ENCODE data around the gene NDUFC1.

The NDUFC1 gene

GRCh38 chr4:139279760-139280620, 22.3 kb downstream of the NDUFC1 start, which contains the start of gene MGARP:
TSS of gene MGARP (minus strand) at chr4:139280225. CDS start at chr4:139280158, 67 bp downstream.
- DNase-seq (ENCODE audit: insufficient read length, low spot score) = no peak

GRCh38 chr4:139278912-139279759, 23.1 kb downstream of the NDUFC1 start:
- DNase-seq (ENCODE audit: insufficient read length, low spot score) (no peak), FAIRE-seq (peak; percentile 20)
- TF ChIP-seq SPI1 (IDR thresholded peaks at IDR 0.05; ENCODE audit: low read depth, low read length) = no peak
- no peak for TF ChIP-seq PAX5 (IDR thresholded peaks at IDR 0.05; ENCODE audit: insufficient read depth, low read length, severe bottlenecking)
- no peak for TF ChIP-seq POLR2AphosphoS5 (IDR thresholded peaks at IDR 0.05; ENCODE audit: low read depth, low read length)
- TF ChIP-seq POLR2A (IDR thresholded peaks at IDR 0.05; ENCODE audit: low read depth, low read length) = no peak
- no peak for TF ChIP-seq POU2F2 (IDR thresholded peaks at IDR 0.05; ENCODE audit: low read depth, low read length)
- no peak for TF ChIP-seq TAF1 (IDR thresholded peaks at IDR 0.05; ENCODE audit: low read depth, low read length)

More at GRCh38 chr4:139279760-139280620, 22.3 kb downstream of the NDUFC1 start, which contains the start of gene MGARP:
- TF ChIP-seq SPI1 (IDR thresholded peaks at IDR 0.05; ENCODE audit: low read depth, low read length) (no peak), TAF1 (IDR thresholded peaks at IDR 0.05; ENCODE audit: low read depth, low read length) (no peak), PAX5 (IDR thresholded peaks at IDR 0.05; ENCODE audit: insufficient read depth, low read length, severe bottlenecking) (no peak), POU2F2 (IDR thresholded peaks at IDR 0.05; ENCODE audit: low read depth, low read length) (no peak), POLR2A (IDR thresholded peaks at IDR 0.05; ENCODE audit: low read depth, low read length) (no peak), POLR2AphosphoS5 (IDR thresholded peaks at IDR 0.05; ENCODE audit: low read depth, low read length) (no peak)
- no peak for FAIRE-seq

- TF ChIP-seq PAX5 (IDR thresholded peaks at IDR 0.05; ENCODE audit: insufficient read depth, low read length, severe bottlenecking) (no peak), POLR2AphosphoS5 (IDR thresholded peaks at IDR 0.05; ENCODE audit: low read depth, low read length) (no peak), POU2F2 (IDR thresholded peaks at IDR 0.05; ENCODE audit: low read depth, low read length) (no peak), TAF1 (IDR thresholded peaks at IDR 0.05; ENCODE audit: low read depth, low read length) (no peak), POLR2A (IDR thresholded peaks at IDR 0.05; ENCODE audit: low read depth, low read length) (no peak), SPI1 (IDR thresholded peaks at IDR 0.05; ENCODE audit: low read depth, low read length) (no peak)
- DNase-seq (ENCODE audit: insufficient read length, low spot score) (no peak), FAIRE-seq (no peak)
Observed at GRCh38 chr4:139278485-139278884, 23.8 kb downstream of the NDUFC1 start.

GRCh38 chr4:139275281-139275735, 27.0 kb downstream of the NDUFC1 start:
- TF ChIP-seq POU2F2 (IDR thresholded peaks at IDR 0.05; ENCODE audit: low read depth, low read length) = no peak
- no peak for TF ChIP-seq TAF1 (IDR thresholded peaks at IDR 0.05; ENCODE audit: low read depth, low read length)
- TF ChIP-seq POLR2A (IDR thresholded peaks at IDR 0.05; ENCODE audit: low read depth, low read length) = no peak
- no peak for TF ChIP-seq POLR2AphosphoS5 (IDR thresholded peaks at IDR 0.05; ENCODE audit: low read depth, low read length)
- TF ChIP-seq PAX5 (IDR thresholded peaks at IDR 0.05; ENCODE audit: insufficient read depth, low read length, severe bottlenecking) = no peak
- no peak for TF ChIP-seq SPI1 (IDR thresholded peaks at IDR 0.05; ENCODE audit: low read depth, low read length)
- FAIRE-seq = no peak
- no peak for DNase-seq (ENCODE audit: insufficient read length, low spot score)

GRCh38 chr4:139274790-139275189, 27.5 kb downstream of the NDUFC1 start:
- FAIRE-seq = no peak
- TF ChIP-seq PAX5 (IDR thresholded peaks at IDR 0.05; ENCODE audit: insufficient read depth, low read length, severe bottlenecking) (no peak), POU2F2 (IDR thresholded peaks at IDR 0.05; ENCODE audit: low read depth, low read length) (no peak), TAF1 (IDR thresholded peaks at IDR 0.05; ENCODE audit: low read depth, low read length) (no peak), POLR2A (IDR thresholded peaks at IDR 0.05; ENCODE audit: low read depth, low read length) (no peak), POLR2AphosphoS5 (IDR thresholded peaks at IDR 0.05; ENCODE audit: low read depth, low read length) (no peak), SPI1 (IDR thresholded peaks at IDR 0.05; ENCODE audit: low read depth, low read length) (no peak)

GRCh38 chr4:139273835-139274234, 28.4 kb downstream of the NDUFC1 start:
- TF ChIP-seq POLR2A (IDR thresholded peaks at IDR 0.05; ENCODE audit: low read depth, low read length) (no peak), TAF1 (IDR thresholded peaks at IDR 0.05; ENCODE audit: low read depth, low read length) (no peak), PAX5 (IDR thresholded peaks at IDR 0.05; ENCODE audit: insufficient read depth, low read length, severe bottlenecking) (no peak), POLR2AphosphoS5 (IDR thresholded peaks at IDR 0.05; ENCODE audit: low read depth, low read length) (no peak), SPI1 (IDR thresholded peaks at IDR 0.05; ENCODE audit: low read depth, low read length) (no peak), POU2F2 (IDR thresholded peaks at IDR 0.05; ENCODE audit: low read depth, low read length) (no peak)
- DNase-seq (ENCODE audit: insufficient read length, low spot score) (no peak), FAIRE-seq (no peak)

More at GRCh38 chr4:139274790-139275189, 27.5 kb downstream of the NDUFC1 start:
- no peak for DNase-seq (ENCODE audit: insufficient read length, low spot score)

GRCh38 chr4:139267301-139267700, 35.0 kb downstream of the NDUFC1 start:
- FAIRE-seq = no peak
- no peak for DNase-seq (ENCODE audit: insufficient read length, low spot score)

GRCh38 chr4:139266583-139267257, 35.6 kb downstream of the NDUFC1 start:
- FAIRE-seq (peak; percentile 99), DNase-seq (ENCODE audit: insufficient read length, low spot score) (peak; percentile 67)
- TF ChIP-seq POLR2AphosphoS5 (IDR thresholded peaks at IDR 0.05; ENCODE audit: low read depth, low read length) = peak; percentile 27; the same call in 1 of the 2 replicates
- no peak for TF ChIP-seq SPI1 (IDR thresholded peaks at IDR 0.05; ENCODE audit: low read depth, low read length)
- TF ChIP-seq POU2F2 (IDR thresholded peaks at IDR 0.05; ENCODE audit: low read depth, low read length) = peak; percentile 90

More at GRCh38 chr4:139267301-139267700, 35.0 kb downstream of the NDUFC1 start:
- TF ChIP-seq PAX5 (IDR thresholded peaks at IDR 0.05; ENCODE audit: insufficient read depth, low read length, severe bottlenecking) = no peak
- no peak for TF ChIP-seq TAF1 (IDR thresholded peaks at IDR 0.05; ENCODE audit: low read depth, low read length)
- TF ChIP-seq SPI1 (IDR thresholded peaks at IDR 0.05; ENCODE audit: low read depth, low read length) = no peak

Data from GM12891 (cell line).